A549 treated with DMSO at 1 μM for 4 hours (cell line): ENCODE data around the gene SLC22A15. TPM values are rescaled to one million over a fixed set of nuclear protein-coding genes. Genes with fewer than 3 reads are reported as not detected.

Source experiments
- total RNA-seq: library from RNA; stranded (reverse); fragments of 200-300 nt; extraction: Qiagen RNA extraction; gene quantifications from 5 replicates; pipeline ENCODE4 v1.2.3, GENCODE V29; 2022; ENCODE audit warnings: low read depth

Gene SLC22A15
- total RNA-seq = 0.50 to 1.1 TPM (median 0.52 TPM) in 5 replicates

GRCh38 chr1:115976062-115976920 is at the start of gene SLC22A15:
SLC22A15 (plus strand) TSS chr1:115976513; CDS start chr1:115976628, 115 bp downstream.

GRCh38 chr1:116110567-116111523 is 134.5 kb downstream of the SLC22A15 start, which contains the start of gene MAB21L3:
MAB21L3 (plus strand) TSS chr1:116111399; CDS start chr1:116112616, 1,217 bp downstream.

Other genes with a start within 250 kb of the SLC22A15 start
- gene CASQ2, start 207.8 kb upstream of the SLC22A15 start, total RNA-seq = not detected in 5 replicates
- 0.03 TPM in 1 of 5 replicates, not detected in the others for gene NHLH2, start 135.4 kb upstream of the SLC22A15 start, total RNA-seq
- 0.02 TPM in 1 of 5 replicates, not detected in the others for gene MAB21L3, start 134.9 kb downstream of the SLC22A15 start, total RNA-seq